ENCODE measurements around the gene BLNK.

The BLNK gene

DNA sequence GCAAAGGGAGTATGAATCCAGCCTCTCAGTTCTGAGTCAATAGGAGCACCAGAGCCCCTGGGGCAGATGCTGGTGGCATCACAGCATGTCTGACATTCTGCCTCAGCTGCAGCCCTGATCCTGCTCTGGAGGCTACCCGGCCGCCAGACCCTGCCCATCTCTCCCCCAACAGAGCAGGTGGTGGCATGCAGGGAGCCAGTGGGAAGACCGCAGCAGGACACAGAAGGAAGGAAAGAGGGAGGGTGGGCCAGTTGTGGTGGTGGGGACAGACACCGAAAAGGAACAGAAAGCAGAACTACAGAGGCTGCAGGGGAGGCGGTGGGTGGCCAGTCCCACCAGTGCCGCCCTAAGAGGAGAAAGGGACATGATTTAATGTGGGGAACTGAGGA is 35.3 kb downstream of the BLNK start:
- Histone ChIP-seq H3K27ac (ENCODE audit: low read length) (no peak overlapping the region), H3K4me3 (ENCODE audit: low read length) (no peak overlapping the region), H3K4me2 (ENCODE audit: low read depth, low read length) (no peak overlapping the region), H3K36me3 (replicated peaks; ENCODE audit: insufficient read depth, low read length) (no peaks in the 10 kb centered on the region), H3K9ac (ENCODE audit: low read length) (no peak overlapping the region), H3K79me2 (ENCODE audit: low read length) (no peaks in the 10 kb centered on the region), H3K4me1 (ENCODE audit: low read length) (no peaks in the 10 kb centered on the region), H3F3A (ENCODE audit: insufficient read depth, low read length) (no peaks in the 10 kb centered on the region), H4K20me1 (ENCODE audit: insufficient read depth, low read length) (no peaks in the 10 kb centered on the region), H2AFZ (ENCODE audit: low read length) (no peak overlapping the region), H3K9me2 (replicated peaks; ENCODE audit: insufficient read depth, low read length) (no peaks in the 10 kb centered on the region), H3K9me3 (replicated peaks; ENCODE audit: insufficient read depth, low read length) (no peaks in the 10 kb centered on the region), H3K27me3 (replicated peaks; ENCODE audit: insufficient read depth, low read length) (no peaks in the 10 kb centered on the region)
- no peak for DNase-seq
- TF ChIP-seq, protein P1, sequence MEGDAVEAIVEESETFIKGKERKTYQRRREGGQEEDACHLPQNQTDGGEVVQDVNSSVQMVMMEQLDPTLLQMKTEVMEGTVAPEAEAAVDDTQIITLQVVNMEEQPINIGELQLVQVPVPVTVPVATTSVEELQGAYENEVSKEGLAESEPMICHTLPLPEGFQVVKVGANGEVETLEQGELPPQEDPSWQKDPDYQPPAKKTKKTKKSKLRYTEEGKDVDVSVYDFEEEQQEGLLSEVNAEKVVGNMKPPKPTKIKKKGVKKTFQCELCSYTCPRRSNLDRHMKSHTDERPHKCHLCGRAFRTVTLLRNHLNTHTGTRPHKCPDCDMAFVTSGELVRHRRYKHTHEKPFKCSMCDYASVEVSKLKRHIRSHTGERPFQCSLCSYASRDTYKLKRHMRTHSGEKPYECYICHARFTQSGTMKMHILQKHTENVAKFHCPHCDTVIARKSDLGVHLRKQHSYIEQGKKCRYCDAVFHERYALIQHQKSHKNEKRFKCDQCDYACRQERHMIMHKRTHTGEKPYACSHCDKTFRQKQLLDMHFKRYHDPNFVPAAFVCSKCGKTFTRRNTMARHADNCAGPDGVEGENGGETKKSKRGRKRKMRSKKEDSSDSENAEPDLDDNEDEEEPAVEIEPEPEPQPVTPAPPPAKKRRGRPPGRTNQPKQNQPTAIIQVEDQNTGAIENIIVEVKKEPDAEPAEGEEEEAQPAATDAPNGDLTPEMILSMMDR (IDR thresholded peaks at IDR 0.05; ENCODE audit: low read length) = no peak
- TF ChIP-seq EZH2phosphoT487 (IDR thresholded peaks at IDR 0.05; ENCODE audit: low read length) = no peak
- no peak for TF ChIP-seq EZH2 (optimal IDR thresholded peaks at IDR 0.05; ENCODE audit: low read depth, low read length)

DNA sequence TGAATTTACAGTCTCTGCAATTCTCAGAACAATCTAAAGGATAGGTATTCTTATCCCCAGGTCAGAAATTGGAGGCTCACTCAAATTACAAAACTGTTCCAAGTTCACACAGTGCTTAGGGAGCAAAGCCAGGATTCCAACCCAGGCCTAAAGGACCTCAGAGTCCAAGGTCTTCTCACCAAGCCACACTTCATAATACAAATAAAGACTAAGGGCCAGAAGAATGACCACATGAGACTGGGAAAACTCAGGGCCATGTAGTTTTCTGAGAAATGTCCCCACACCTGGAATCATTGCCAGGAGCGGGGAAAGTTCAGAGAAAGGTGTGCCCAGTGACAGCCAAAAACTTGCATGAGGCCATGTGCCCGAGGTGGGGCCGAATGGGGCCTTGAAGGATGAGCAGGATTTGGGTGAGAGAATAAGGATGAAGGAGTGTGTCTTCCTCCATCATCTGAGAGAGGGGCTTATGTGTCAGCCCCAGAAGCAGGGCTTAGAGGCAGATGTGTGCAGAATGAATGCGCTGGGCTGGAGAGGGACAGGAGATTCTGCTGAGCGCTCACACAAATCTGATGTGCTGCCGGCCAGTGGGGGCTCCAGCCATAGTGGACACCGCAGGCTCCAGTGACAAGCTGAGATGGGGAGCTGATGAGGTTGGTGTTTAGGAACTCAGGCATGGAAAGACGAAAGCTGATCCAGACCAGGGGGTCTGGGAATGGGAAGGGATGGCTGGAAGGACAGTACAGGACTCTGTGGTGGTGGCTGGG is 35.9 kb downstream of the BLNK start:
- TF ChIP-seq, protein P1 (IDR thresholded peaks at IDR 0.05; ENCODE audit: low read length) = no peak
- TF ChIP-seq EZH2phosphoT487 (IDR thresholded peaks at IDR 0.05; ENCODE audit: low read length) (no peak), EZH2 (optimal IDR thresholded peaks at IDR 0.05; ENCODE audit: low read depth, low read length) (no peak)
- Histone ChIP-seq H3K9me2 (replicated peaks; ENCODE audit: insufficient read depth, low read length) (no peaks in the 10 kb centered on the region), H3K27ac (ENCODE audit: low read length) (no peak overlapping the region), H3K4me3 (ENCODE audit: low read length) (no peak overlapping the region), H3K4me1 (ENCODE audit: low read length) (no peaks in the 10 kb centered on the region), H3K9me3 (replicated peaks; ENCODE audit: insufficient read depth, low read length) (no peaks in the 10 kb centered on the region), H3F3A (ENCODE audit: insufficient read depth, low read length) (no peaks in the 10 kb centered on the region), H3K9ac (ENCODE audit: low read length) (no peak overlapping the region), H3K27me3 (replicated peaks; ENCODE audit: insufficient read depth, low read length) (no peaks in the 10 kb centered on the region), H3K4me2 (ENCODE audit: low read depth, low read length) (no peak overlapping the region), H4K20me1 (ENCODE audit: insufficient read depth, low read length) (no peaks in the 10 kb centered on the region), H3K79me2 (ENCODE audit: low read length) (no peaks in the 10 kb centered on the region), H2AFZ (ENCODE audit: low read length) (no peak overlapping the region), H3K36me3 (replicated peaks; ENCODE audit: insufficient read depth, low read length) (no peaks in the 10 kb centered on the region)
- no peak for DNase-seq

- no peaks in the 10 kb centered on the region for H3K4me1 ChIP-seq (ENCODE audit: low read length)
- H4K20me1 ChIP-seq (ENCODE audit: insufficient read depth, low read length) = no peaks in the 10 kb centered on the region
Observed at GRCh38 chr10:96233959-96234358, 37.4 kb downstream of the BLNK start.

More at GRCh38 chr10:96233959-96234358, 37.4 kb downstream of the BLNK start:
- Histone ChIP-seq H3K4me3 (ENCODE audit: low read length) (no peak overlapping the region), H3K9me3 (replicated peaks; ENCODE audit: insufficient read depth, low read length) (no peaks in the 10 kb centered on the region), H3K79me2 (ENCODE audit: low read length) (no peaks in the 10 kb centered on the region), H3K9me2 (replicated peaks; ENCODE audit: insufficient read depth, low read length) (no peaks in the 10 kb centered on the region), H3K27me3 (replicated peaks; ENCODE audit: insufficient read depth, low read length) (no peaks in the 10 kb centered on the region), H2AFZ (ENCODE audit: low read length) (no peak overlapping the region), H3F3A (ENCODE audit: insufficient read depth, low read length) (no peaks in the 10 kb centered on the region), H3K27ac (ENCODE audit: low read length) (no peak overlapping the region), H3K4me2 (ENCODE audit: low read depth, low read length) (no peak overlapping the region), H3K9ac (ENCODE audit: low read length) (no peak overlapping the region), H3K36me3 (replicated peaks; ENCODE audit: insufficient read depth, low read length) (no peaks in the 10 kb centered on the region)
- no peak for DNase-seq
- TF ChIP-seq EZH2phosphoT487 (IDR thresholded peaks at IDR 0.05; ENCODE audit: low read length) (no peak), EZH2 (optimal IDR thresholded peaks at IDR 0.05; ENCODE audit: low read depth, low read length) (no peak)
- TF ChIP-seq, protein P1 (IDR thresholded peaks at IDR 0.05; ENCODE audit: low read length) = no peak
